GM12878 (cell line): ENCODE results near the gene PSAP. TPM values are rescaled to one million over a fixed set of nuclear protein-coding genes. Genes with fewer than 3 reads are reported as not detected.
A peak's percentile ranks its signal among the peaks of the same experiment; 100 is the strongest.

Experiments used
- ATAC-seq: fragments of 200-7000 bp; cut with Tn5 transposase; 3 replicates; pipeline ENCODE4 v1.9.1; 2020; ENCODE audit warnings: mild to moderate bottlenecking, moderate library complexity
- BruUV-seq: library from RNA; stranded (reverse); fragments of 400-500 nt; replicated peaks from 2 replicates; lab custom pipeline; 2021; lab: Mats Ljungman, UMichigan
- CTCF ChIA-PET: fragments of 300-600 bp; sonication (Branson Sonifier 250); formaldehyde crosslinking; extraction: SDS; loops from one replicate; lab custom pipeline; 2021; ENCODE audit warnings: inconsistent platforms; lab: Yijun Ruan, JAX
- POLR2A ChIA-PET: fragments of 350-600 bp; formaldehyde crosslinking; extraction: SDS; loops from one replicate; lab custom pipeline; 2021; ENCODE audit warnings: inconsistent platforms; lab: Charles Lee
- RAD21 ChIA-PET: fragments of 300-600 bp; sonication (Branson Sonifier 250); formaldehyde crosslinking; loops from one replicate; lab custom pipeline; 2023; ENCODE audit warnings: antibody characterized with exemption; ENCODE audit not compliant: unreplicated experiment; lab: Charles Lee
- SMC1A ChIA-PET: fragments of 300-600 bp; sonication (Branson Sonifier 250); formaldehyde crosslinking; loops from one replicate; lab custom pipeline; 2023; ENCODE audit not compliant: unreplicated experiment, uncharacterized antibody; lab: Charles Lee
- DNase-seq: peaks from one replicate; pipeline ENCODE4 v3.0.0-alpha.2; 2011; ENCODE audit warnings: low read depth, low spot score
- FAIRE-seq: peaks from 3 replicates; lab custom pipeline; 2011; peaks lifted over from hg19 to GRCh38; lab: Jason Lieb, UNC
- H2AFZ ChIP-seq: 2 replicates; pipeline ENCODE4 v1.6.0; 2011; ENCODE audit warnings: low read depth, low read length, control low read depth; ENCODE audit not compliant: control insufficient read depth
- H3K27ac ChIP-seq: 2 replicates; pipeline ENCODE4 v1.5.1; 2011; ENCODE audit warnings: control low read depth; ENCODE audit not compliant: control insufficient read depth, insufficient read depth
- H3K27me3 ChIP-seq, 2 experiments: replicated peaks in 1 of 2; 2 replicates each; pipeline versions ENCODE4 v1.6.0 to v1.6.1; 2011; ENCODE audit warnings: low read length in 1 of 2; ENCODE audit not compliant: control insufficient read depth in 2 of 2, insufficient read depth in 2 of 2
- H3K36me3 ChIP-seq, 2 experiments: 2 replicates each; pipeline ENCODE4 v1.5.1; 2011; ENCODE audit warnings: low read length in 1 of 2; ENCODE audit not compliant: control insufficient read depth in 2 of 2, insufficient read depth in 2 of 2
- H3K4me1 ChIP-seq: 2 replicates; pipeline ENCODE4 v1.6.1; 2011; ENCODE audit warnings: mild to moderate bottlenecking, low read length, moderate library complexity, mixed read lengths; ENCODE audit not compliant: control insufficient read depth, insufficient read depth
- H3K4me2 ChIP-seq: 2 replicates; pipeline ENCODE4 v1.6.0; 2011; ENCODE audit warnings: control low read depth; ENCODE audit not compliant: control insufficient read depth, insufficient read depth
- H3K4me3 ChIP-seq: fragments of 200-600 bp; sonication (generic); 2 replicates; pipeline ENCODE4 v1.5.1; 2016
- H3K79me2 ChIP-seq: 2 replicates; pipeline ENCODE4 v1.6.0; 2011; ENCODE audit warnings: low read length; ENCODE audit not compliant: control insufficient read depth, insufficient read depth
- H3K9ac ChIP-seq: 2 replicates; pipeline ENCODE4 v1.8.0; 2011; ENCODE audit warnings: low read length, control low read depth, mixed read lengths; ENCODE audit not compliant: control insufficient read depth, insufficient read depth
- H3K9me3 ChIP-seq: replicated peaks from 3 replicates; pipeline ENCODE4 v1.5.1; 2011; ENCODE audit warnings: mild to moderate bottlenecking, low read length; ENCODE audit not compliant: control insufficient read depth, insufficient read depth
- H4K20me1 ChIP-seq: 2 replicates; pipeline ENCODE4 v1.6.0; 2011; ENCODE audit not compliant: control insufficient read depth, insufficient read depth
- ASH2L ChIP-seq: fragments of 300-600, 200-600 bp; sonication (generic); IDR thresholded peaks from 2 replicates; pipeline ENCODE4 v1.6.1; 2017; ENCODE audit warnings: low read depth, mild to moderate bottlenecking, borderline replicate concordance
- BACH1 ChIP-seq: fragments of 450-650 bp; IDR thresholded peaks from 2 replicates; pipeline ENCODE4 v1.6.1; 2017; ENCODE audit warnings: mild to moderate bottlenecking, borderline replicate concordance
- EED ChIP-seq: sonication (generic); IDR thresholded peaks from 2 replicates; pipeline ENCODE4 v1.6.1; 2016; ENCODE audit warnings: antibody characterized with exemption, low read depth
- EZH2 ChIP-seq: IDR thresholded peaks from 2 replicates; pipeline ENCODE4 v1.6.1; 2012; ENCODE audit warnings: low read depth, mild to moderate bottlenecking, control low read depth, inconsistent platforms, low read length, borderline replicate concordance; ENCODE audit not compliant: control insufficient read depth
- FOXM1 ChIP-seq: IDR thresholded peaks from 2 replicates; pipeline ENCODE4 v1.6.1; 2012; ENCODE audit warnings: low read depth, mild to moderate bottlenecking, inconsistent platforms, low read length, moderate library complexity
- JUNB ChIP-seq: IDR thresholded peaks from 2 replicates; pipeline ENCODE4 v1.6.1; 2016; ENCODE audit warnings: antibody characterized with exemption, mild to moderate bottlenecking
- KLF5 ChIP-seq: fragments of 450-650 bp; IDR thresholded peaks from 2 replicates; pipeline ENCODE4 v1.6.1; 2014; ENCODE audit warnings: mild to moderate bottlenecking; ENCODE audit not compliant: partially characterized antibody
- PML ChIP-seq: IDR thresholded peaks from 2 replicates; pipeline ENCODE4 v1.6.1; 2012; ENCODE audit warnings: low read length, inconsistent platforms
- RUNX3 ChIP-seq: IDR thresholded peaks from 2 replicates; pipeline ENCODE4 v1.6.1; 2012; ENCODE audit warnings: low read length, inconsistent platforms
- SREBF2 ChIP-seq: IDR thresholded peaks from 2 replicates; pipeline ENCODE4 v1.6.1; 2012; ENCODE audit warnings: mild to moderate bottlenecking, low read length
- SRF ChIP-seq, 2 experiments: IDR thresholded peaks; 2 replicates each; pipeline ENCODE4 v1.6.1; 2011; ENCODE audit warnings: low read depth in 2 of 2, low read length in 2 of 2, mild to moderate bottlenecking in 1 of 2, moderate library complexity in 1 of 2
- TARDBP ChIP-seq: IDR thresholded peaks from 2 replicates; pipeline ENCODE4 v1.6.1; 2016; ENCODE audit warnings: borderline replicate concordance
- WGBS: methylation state at CpG from one replicate; pipeline ENCODE4 v1.1.6; 2016; ENCODE audit warnings: low lambda C conversion rate; ENCODE audit not compliant: insufficient replicate concordance, insufficient coverage; ENCODE audit errors: missing lambda C conversion rate; 5-methylcytosine and 5-hydroxymethylcytosine counted together
- in situ Hi-C: fragments of 300-500 bp; cut with MboI; formaldehyde crosslinking; loops from 9 replicates; pipeline ENCODE4 v1.14.3; 2018; ENCODE audit warnings: mixed read lengths
- intact Hi-C: fragments of 100-400 bp; cut with micrococcal nuclease; formaldehyde crosslinking; loops from one replicate; pipeline ENCODE4 v1.14.2; 2022; ENCODE audit not compliant: unreplicated experiment
- polyA plus RNA-seq, 11 experiments: library from polyadenylated mRNA; depleted of rRNA in 4 of 11; unstranded in 6 of 11; stranded (reverse) in 5 of 11; fragments of >200 nt; fragmentation: Nextera tagmentation in 4 of 11; fragmentation: Illumina TruSeq in 1 of 11; extraction: Ambion mirVana in 4 of 11; extraction: Trizol in 1 of 11; gene quantifications; 1 replicate in 1 of 11; 2 replicates in 10 of 11; pipeline versions ENCODE4 v1.2.1 to v1.2.3, GENCODE V29; 2011 to 2016; ENCODE audit warnings: inconsistent platforms in 2 of 11, missing spikeins in 2 of 11, low read depth in 1 of 11
- total RNA-seq, 4 experiments: library from RNA; depleted of rRNA in 3 of 4; stranded (reverse); fragments of >200 nt in 3 of 4; fragmentation: Illumina TruSeq in 1 of 4; extraction: Trizol in 1 of 4; gene quantifications; 2 replicates each; pipeline versions ENCODE4 v1.2.1 to v1.2.3, GENCODE V29; 2013 to 2021
- TF ChIP-seq, protein P1 (sequence below): fragments of 450-650 bp; IDR thresholded peaks from 2 replicates; pipeline ENCODE4 v1.6.1; 2017; ENCODE audit warnings: low read depth, mild to moderate bottlenecking, moderate library complexity
- TF ChIP-seq, protein P2 (sequence below): fragments of 450-650 bp; IDR thresholded peaks from 2 replicates; pipeline ENCODE4 v1.6.1; 2017; ENCODE audit warnings: borderline replicate concordance

The PSAP gene
- total and polyA plus RNA-seq, 10 of the 15 experiments (the other 5 are each of a cell fraction or from before 2014, with no cell fraction given) = 178 to 336 (median 286) TPM

DNA sequence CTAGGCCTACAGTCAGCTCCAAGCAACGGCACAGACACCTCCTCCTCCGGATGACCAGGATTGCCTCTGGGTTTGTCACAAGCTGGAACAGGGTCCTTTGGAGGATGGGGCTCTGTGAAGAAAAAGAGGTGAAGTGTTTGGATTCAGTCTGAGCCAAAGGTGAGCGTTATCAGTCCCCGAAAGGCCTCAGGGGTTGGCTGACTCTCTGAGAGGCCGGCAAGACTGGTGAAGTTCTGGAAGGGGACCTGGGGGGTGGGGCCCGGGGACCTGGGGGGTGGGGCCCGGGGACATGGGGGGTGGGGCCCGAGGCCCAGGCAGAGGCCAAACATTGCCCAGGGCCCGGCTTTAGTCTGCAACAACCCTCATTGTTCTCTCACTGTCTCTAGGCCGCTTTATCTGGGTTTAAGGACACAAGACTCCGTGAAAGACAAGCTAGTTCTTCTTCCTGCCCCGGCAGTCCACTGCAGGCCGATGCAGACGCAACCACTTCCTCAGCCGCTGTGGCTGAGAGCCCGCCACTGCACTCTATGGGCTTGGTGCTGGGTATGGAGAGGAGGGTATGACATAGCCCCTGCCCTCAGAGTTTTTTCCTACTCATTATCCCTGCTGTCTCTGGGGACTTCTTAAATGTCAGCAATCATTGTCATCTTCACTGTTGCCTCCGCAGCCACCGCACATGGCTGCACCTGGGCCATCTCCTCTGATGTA, 27.4 kb upstream of the PSAP start:
- intact Hi-C loops (no loop called here), in situ Hi-C loops (no loop called here)
- Histone ChIP-seq H3K9me3 (no peaks in the 10 kb centered on the region), H3K79me2 (no peaks in the 10 kb centered on the region), H3K27ac (no peak overlapping the region), H3K4me3 (no peak overlapping the region), H3K27me3 (no peaks in the 10 kb centered on the region), H3K4me1 (peaks cover 14% of the 10 kb centered on the region), H3K9ac (no peak overlapping the region), H3K36me3 (no peaks in the 10 kb centered on the region), H2AFZ (no peak overlapping the region), H3K4me2 (no peak overlapping the region), H4K20me1 (no peaks in the 10 kb centered on the region)
- 55% methylated on average over 15 of the region's 18 CpGs for WGBS
- RAD21 ChIA-PET = no interaction called here
- no TSS peak for BruUV-seq
- SMC1A ChIA-PET = interaction anchor here (0.6 kb wide), 1 partner anchor 211 kb away, joined by 4 read pairs; no protein-coding TSS in a partner anchor
- POLR2A ChIA-PET = interaction anchor here (0.9 kb wide), 1 partner anchor 40 kb away, joined by 4 read pairs; no protein-coding TSS in a partner anchor
- CTCF ChIA-PET = interaction anchor here (0.7 to 2.0 kb wide), 2 partner anchors 18 to 904 kb away, joined by 3 to 6 read pairs; no protein-coding TSS in a partner anchor
- DNase-seq (no peak), ATAC-seq (no peak), FAIRE-seq (no peak)
- TF ChIP-seq KLF5 (no peak), SREBF2 (no peak), RUNX3 (peak; percentile 44)

- no peaks in the 10 kb centered on the region for H3K79me2 ChIP-seq
- RAD21 ChIA-PET = no interaction called here
- BruUV-seq = no TSS peak
- SMC1A ChIA-PET = interaction anchor here (0.6 kb wide), 1 partner anchor 212 kb away, joined by 4 read pairs; no protein-coding TSS in a partner anchor
- TF ChIP-seq FOXM1 (no peak), PML (no peak), SRF (IDR thresholded peaks at IDR 0.05; ENCODE audit: low read depth in 2 of 2, low read length in 2 of 2) (no peak), TARDBP (no peak), ASH2L (no peak), BACH1 (no peak), JUNB (no peak), EED (no peak), EZH2 (no peak)
- TF ChIP-seq, protein P1, sequence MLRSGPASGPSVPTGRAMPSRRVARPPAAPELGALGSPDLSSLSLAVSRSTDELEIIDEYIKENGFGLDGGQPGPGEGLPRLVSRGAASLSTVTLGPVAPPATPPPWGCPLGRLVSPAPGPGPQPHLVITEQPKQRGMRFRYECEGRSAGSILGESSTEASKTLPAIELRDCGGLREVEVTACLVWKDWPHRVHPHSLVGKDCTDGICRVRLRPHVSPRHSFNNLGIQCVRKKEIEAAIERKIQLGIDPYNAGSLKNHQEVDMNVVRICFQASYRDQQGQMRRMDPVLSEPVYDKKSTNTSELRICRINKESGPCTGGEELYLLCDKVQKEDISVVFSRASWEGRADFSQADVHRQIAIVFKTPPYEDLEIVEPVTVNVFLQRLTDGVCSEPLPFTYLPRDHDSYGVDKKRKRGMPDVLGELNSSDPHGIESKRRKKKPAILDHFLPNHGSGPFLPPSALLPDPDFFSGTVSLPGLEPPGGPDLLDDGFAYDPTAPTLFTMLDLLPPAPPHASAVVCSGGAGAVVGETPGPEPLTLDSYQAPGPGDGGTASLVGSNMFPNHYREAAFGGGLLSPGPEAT = no peak
- TF ChIP-seq, protein P2, sequence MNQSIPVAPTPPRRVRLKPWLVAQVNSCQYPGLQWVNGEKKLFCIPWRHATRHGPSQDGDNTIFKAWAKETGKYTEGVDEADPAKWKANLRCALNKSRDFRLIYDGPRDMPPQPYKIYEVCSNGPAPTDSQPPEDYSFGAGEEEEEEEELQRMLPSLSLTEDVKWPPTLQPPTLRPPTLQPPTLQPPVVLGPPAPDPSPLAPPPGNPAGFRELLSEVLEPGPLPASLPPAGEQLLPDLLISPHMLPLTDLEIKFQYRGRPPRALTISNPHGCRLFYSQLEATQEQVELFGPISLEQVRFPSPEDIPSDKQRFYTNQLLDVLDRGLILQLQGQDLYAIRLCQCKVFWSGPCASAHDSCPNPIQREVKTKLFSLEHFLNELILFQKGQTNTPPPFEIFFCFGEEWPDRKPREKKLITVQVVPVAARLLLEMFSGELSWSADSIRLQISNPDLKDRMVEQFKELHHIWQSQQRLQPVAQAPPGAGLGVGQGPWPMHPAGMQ = no peak
- ATAC-seq = no peak
- in situ Hi-C loops (no loop called here), intact Hi-C loops (no loop called here)
- FAIRE-seq = no peak
- POLR2A ChIA-PET = interaction anchor here (0.9 kb wide), 1 partner anchor 39 kb away, joined by 4 read pairs; no protein-coding TSS in a partner anchor
- no peak for DNase-seq
- H4K20me1 ChIP-seq = no peaks in the 10 kb centered on the region
- H3K27me3 ChIP-seq = no peaks in the 10 kb centered on the region
- no peak overlapping the region for H3K9ac ChIP-seq
- H3K27ac ChIP-seq = no peak overlapping the region
- H3K36me3 ChIP-seq = no peaks in the 10 kb centered on the region
- peaks cover 19% of the 10 kb centered on the region for H3K4me1 ChIP-seq
- H3K9me3 ChIP-seq = no peaks in the 10 kb centered on the region
- H3K4me2 ChIP-seq = no peak overlapping the region
- 76% methylated on average over 4 of the region's 4 CpGs for WGBS
- no peak overlapping the region for H3K4me3 ChIP-seq
- no peak overlapping the region for H2AFZ ChIP-seq
- CTCF ChIA-PET = interaction anchor here (2.0 kb wide), 1 partner anchor 18 kb away, joined by 6 read pairs; no protein-coding TSS in a partner anchor
Measured at GRCh38 chr10:71877821-71878220, 26.8 kb upstream of the PSAP start.
